ELF-1 (cell line): ENCODE measurements around the gene CHRNA3.

Source experiments
- DNase-seq: peaks from one replicate; pipeline ENCODE4 v3.0.0-alpha.2; 2016; ENCODE audit warnings: low read depth, low spot score

CHRNA3 gene

GRCh38 chr15:78620527-78621421 lies at the start of gene CHRNA3:
Gene CHRNA3 (minus strand): TSS chr15:78620996. CDS start chr15:78620794, 202 bp downstream.
- DNase-seq = peak; percentile 35

DNA sequence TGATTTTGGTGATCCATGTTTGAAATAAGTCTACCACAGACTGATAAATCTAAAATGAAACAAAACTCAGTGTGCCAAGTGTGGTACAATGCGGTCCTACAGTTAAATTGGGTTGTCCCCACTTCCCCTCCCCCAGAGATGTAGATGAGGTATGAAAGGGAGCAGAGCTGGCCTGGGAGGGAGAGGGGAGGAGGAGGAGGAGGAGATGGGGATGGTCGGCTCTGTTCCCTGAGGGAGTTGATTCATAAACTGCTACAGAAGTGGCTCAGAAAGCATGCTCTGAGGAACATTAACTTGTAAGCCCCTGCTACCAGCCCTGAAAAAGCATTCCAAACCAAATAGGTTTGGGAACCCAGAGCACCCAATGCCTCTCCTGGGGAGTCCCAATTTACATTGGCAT lies 48.2 kb upstream of the CHRNA3 start:
- DNase-seq = no peak

GRCh38 chr15:78667578-78668236 lies 46.9 kb upstream of the CHRNA3 start:
- no peak for DNase-seq

DNA sequence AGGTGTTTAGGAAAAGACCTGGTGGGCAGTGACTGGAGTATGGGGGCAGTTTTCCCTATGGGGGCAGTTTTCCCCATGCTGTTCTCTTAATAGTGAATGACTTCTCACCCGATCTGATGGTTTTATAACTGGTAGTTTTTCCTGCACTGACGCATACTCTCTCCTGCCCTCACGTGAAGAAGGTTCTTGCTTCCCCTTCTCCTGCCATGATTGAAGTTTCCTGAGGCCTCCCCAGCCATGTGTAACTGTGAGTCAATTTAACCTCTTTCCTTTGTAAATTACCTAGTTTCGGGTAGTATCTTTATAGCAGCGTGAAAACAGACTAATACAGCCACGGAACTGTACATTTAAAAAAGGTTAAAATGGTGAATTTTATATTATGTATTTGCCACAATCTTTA lies 45.2 kb upstream of the CHRNA3 start:
- no peak for DNase-seq

GRCh38 chr15:78663703-78664102 lies 42.9 kb upstream of the CHRNA3 start:
- no peak for DNase-seq

DNA sequence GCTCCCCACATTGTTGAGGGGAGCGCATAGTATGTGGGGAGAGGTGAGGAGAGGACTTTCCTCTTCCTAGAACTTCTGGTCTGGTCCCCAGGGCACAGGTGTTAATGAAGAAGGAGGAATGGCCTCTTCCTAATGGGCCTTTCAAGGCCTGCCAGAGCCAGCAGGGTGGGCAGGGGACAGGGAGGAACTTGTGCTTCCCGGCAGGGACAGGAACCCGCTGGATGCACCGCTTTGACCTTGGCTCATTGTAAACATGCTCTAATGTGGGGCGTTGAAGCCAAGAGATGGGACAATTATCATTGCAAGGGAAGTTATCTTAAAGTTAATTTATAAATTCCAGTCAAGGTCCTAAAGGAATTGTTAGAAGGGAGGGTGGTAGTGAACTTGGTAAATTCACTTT lies 41.2 kb upstream of the CHRNA3 start:
- DNase-seq = no peak

GRCh38 chr15:78661001-78661400 lies 40.2 kb upstream of the CHRNA3 start:
- no peak for DNase-seq

DNA sequence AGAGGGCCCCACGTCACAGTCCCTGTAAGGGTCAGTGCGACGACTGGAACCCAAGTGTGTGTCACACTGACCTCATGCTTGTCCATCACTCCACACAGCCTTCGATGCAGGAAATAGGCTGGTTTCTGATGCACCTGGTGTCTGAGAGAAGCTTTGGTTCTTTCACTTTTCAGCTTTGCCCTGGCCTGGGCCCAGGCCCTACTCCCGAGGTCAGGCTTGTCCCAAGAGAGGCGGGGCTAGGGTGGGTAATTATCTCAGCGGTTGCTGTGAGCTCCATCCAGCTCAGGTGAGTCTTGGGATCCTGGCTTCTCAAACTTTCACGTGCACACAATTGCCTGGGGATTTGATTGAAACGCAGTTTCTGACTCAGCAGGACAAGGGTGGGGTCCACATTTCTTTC lies 39.8 kb upstream of the CHRNA3 start:
- no peak for DNase-seq

- DNase-seq = no peak
These were observed 38.0 kb upstream of the CHRNA3 start for GRCh38 chr15:78658823-78659222.

DNA sequence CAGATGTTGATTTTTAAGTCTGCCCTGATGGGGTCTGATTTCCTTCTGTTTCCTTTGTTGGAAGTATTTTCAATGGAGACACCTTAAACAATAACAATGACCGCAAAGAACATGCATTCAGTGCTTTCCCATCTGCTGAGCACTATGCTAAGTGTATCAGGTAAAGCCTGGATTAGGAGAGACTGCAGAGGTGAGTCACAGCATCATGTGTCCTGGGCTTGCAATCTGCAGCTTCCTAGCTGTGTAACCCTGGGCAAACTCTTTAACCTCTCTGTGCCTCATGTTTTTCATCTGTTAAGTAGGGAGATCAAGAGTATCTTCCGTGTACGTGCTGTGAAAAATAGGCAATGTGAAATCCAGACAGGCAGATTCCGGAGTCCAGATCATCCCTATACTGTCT lies 33.5 kb upstream of the CHRNA3 start:
- no peak for DNase-seq

- DNase-seq = no peak
These were observed 31.3 kb upstream of the CHRNA3 start for GRCh38 chr15:78651930-78652615.

- no peak for DNase-seq
These were observed 30.2 kb upstream of the CHRNA3 start for GRCh38 chr15:78651007-78651406.

GRCh38 chr15:78650022-78650421 lies 29.2 kb upstream of the CHRNA3 start:
- no peak for DNase-seq

DNA sequence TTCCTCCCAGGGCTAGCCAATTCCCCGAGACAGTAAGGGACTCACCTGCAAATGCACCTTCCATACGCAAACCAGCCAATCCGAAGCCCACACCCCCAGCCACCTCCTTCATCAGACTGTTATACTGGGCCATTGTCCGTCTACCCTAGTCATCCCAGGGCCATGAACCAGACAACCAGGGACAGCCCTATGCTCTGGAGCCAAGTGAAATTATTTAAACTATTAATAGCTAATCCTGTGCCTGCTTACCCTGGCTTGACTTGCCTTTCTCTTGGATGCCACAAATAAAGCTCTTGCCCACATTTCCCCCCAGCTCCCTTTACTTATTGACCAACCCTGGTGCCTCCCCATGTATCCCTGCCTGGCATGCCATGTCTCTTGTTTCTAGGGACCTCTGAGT lies 24.2 kb upstream of the CHRNA3 start:
- DNase-seq = no peak

DNA sequence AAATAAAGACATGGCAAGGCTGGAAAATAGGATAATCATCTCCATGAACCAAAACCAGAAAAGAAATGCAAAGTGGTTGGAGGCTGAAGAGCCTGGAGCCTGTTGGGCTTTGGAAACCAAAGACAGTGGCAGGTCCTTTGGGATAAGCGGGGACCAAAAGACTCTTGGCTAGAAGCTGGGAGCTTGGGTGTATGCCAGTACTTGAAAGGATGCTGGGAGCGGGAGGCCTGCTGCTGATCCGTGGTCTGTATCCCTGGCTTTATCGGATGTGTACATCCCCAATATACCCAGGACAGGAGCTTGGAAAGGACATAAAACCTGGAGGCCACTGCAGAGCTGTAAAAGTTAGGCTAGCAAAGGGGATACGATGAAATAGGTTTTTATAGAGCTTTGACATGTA lies 21.5 kb upstream of the CHRNA3 start:
- DNase-seq = no peak

DNA sequence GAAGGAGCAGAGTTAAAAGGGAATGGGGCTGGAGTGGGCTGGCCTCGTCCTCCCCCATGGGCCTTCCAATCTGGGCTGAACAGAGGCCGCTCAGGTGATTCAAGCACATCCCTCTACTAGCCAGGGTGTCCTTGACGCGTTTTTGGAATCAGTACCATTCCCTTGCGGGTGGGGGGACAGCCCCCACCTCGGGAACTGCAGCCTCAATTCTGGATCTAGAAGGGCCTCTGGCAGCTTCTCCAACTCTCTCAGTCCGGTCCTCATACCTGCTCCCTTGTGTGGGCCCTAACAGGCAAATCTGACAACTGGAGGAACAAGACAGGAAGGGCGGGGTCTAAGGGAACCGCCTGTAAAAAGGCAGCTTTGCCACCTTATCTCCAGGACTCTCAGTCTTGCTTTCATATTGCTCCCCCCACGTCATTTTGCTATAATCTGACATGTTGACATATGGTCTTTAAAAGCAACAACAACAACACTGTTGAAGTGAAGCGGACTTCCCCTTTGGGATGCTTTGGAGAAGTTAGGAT lies 21.0 kb upstream of the CHRNA3 start:
- no peak for DNase-seq

- DNase-seq = peak; percentile 92
These were observed 20.4 kb upstream of the CHRNA3 start, which contains the start of gene CHRNB4 for GRCh38 chr15:78641102-78641748. Gene CHRNB4 (minus strand): TSS chr15:78641210. CDS start chr15:78641133, 77 bp downstream.

DNA sequence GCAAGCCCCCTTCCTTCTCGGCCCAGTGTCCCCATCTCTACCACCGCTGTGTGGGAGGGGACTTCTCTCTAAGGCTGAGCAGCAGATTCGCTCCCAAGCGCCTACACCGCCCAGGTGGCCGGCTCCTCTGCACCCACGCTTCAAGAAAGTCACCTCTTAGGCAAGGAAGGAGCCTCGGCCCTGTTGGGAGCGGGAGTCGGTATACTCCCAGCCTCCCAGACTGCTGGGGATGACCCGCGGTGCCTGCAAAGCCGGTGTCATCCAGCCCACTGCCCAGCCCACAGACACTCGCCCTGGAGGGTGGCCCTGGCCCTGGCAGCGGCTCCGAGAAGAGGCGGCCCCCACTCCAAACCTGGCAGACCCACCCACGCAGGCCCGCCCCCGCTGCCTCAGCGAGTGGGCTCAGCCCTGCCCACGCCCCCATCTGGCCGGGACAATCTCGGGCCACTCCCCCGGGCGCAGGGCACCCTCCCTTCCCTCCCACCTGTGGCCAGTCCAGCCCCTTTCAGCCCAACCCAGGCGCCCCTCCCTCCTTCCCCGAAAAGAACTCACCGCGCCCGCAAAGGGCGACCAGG lies 19.8 kb upstream of the CHRNA3 start:
- no peak for DNase-seq

GRCh38 chr15:78638658-78639314 lies 18.0 kb upstream of the CHRNA3 start:
- peak; percentile 85 for DNase-seq

DNA sequence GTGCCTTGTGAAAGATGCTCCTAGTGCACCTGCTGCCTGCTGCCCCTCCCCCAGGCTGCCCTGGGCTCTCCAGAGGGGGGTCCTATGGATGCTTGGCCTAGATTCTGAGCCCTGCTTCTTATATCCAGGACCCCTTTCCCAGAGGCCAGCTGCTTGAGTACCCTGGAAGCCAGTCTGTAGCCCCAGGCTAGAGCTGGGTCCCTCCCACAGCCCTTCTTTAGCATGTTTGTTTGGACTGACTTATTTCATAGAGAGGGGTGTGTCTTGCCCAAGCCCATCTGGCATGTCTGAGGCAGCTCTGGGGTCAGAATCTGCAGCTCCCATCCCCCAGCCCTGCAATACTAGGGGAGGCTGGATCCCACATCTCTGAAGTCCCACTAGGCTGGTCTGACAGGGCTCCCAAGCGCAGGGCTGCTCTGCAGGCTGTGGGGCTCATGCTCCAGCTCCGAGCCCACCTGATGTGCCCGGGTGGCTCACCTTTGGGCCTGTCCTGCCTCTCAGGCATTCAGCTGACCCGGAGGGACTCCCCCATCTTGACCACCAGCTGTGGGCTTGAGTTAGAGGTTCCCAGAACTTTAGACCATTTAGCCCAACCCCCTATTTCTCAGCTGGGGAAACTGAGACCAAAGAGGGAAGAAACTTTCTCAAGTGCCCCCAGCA lies 17.1 kb upstream of the CHRNA3 start:
- peak; percentile 24 for DNase-seq
